Activated CD4-positive, alpha-beta T cell treated with anti-CD3 and anti-CD28 coated beads, Interleukin-2, amount 50 U/mL, for 4 hours (primary cell): ENCODE measurements around the gene PHF1.

Experiments used
- DNase-seq, 2 experiments: peaks; one replicate each; pipeline ENCODE4 v3.0.0-alpha.2; 2020

PHF1 gene

GRCh38 chr6:33418690-33419291, 8.0 kb downstream of the PHF1 start:
- peak; percentile 43 to 52 for DNase-seq

GRCh38 chr6:33419580-33420490, 9.0 kb downstream of the PHF1 start, which contains the start of gene SYNGAP1:
SYNGAP1 (plus strand) TSS chr6:33420065; CDS start chr6:33420265, 200 bp downstream.
- peak; percentile 46 to 52 for DNase-seq

- DNase-seq = no peak
Measured at GRCh38 chr6:33420491-33421343, 9.9 kb downstream of the PHF1 start.

- DNase-seq = no peak
Measured at GRCh38 chr6:33421344-33421643, 10.5 kb downstream of the PHF1 start.

DNA sequence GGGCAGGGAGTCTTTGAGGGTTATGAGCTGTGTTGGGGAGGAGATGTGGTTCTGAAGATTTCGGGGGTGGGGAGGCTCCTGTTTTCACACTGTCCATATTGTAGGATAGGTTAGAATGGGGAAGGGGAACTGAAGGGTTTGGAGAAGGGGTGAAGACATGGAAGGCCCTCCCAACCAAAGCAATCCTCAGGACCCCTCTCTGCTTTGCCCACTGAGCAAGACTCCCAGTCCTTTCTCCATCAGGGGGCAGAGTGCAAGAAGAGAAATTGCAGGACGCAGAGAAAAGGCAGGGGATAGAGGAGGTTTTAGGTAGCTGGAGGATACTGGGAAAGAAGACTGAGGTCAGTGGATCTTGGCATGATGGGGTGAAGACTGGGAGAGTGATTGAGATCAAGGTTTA, 13.0 kb downstream of the PHF1 start:
- DNase-seq = no peak

DNA sequence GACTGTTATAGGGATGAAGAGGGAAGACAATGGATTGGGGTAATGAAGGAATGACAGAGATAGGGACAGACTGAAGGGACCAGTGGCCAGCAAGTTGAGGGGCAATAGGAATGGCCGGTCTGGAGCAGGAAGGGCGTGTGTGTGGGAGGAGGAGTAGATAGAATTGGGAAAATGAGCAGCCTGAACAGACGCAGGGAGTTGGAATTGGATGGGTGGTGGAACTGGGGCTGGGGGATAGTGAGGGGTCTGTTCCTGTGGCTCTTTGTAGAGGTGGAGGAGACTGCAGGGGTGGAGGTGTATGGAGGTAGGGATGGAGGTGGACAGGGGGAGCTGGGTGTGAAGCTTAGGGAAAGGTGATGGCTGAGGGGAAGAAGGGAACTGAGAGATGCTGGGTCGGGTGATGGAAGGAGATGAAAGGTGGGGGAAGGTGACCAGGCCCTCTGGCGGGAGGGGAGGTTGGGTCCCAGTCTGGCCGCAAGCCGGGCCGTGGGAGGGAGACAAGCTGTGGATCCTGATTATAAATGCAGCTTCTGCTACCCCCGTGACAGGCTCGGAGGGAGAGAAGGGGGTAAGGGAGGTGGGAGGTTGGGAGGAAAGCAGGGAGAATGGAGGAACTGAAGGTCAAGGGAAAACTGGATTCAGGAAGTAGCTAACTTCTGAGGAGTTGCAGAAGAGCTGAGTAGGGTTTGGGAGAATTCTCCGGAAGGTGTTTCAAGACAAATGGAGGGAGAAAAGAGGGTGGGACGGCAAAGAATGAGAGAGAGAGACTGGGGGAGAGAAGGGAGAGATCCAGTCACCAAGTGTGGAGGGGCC, 14.2 kb downstream of the PHF1 start:
- DNase-seq = no peak

DNA sequence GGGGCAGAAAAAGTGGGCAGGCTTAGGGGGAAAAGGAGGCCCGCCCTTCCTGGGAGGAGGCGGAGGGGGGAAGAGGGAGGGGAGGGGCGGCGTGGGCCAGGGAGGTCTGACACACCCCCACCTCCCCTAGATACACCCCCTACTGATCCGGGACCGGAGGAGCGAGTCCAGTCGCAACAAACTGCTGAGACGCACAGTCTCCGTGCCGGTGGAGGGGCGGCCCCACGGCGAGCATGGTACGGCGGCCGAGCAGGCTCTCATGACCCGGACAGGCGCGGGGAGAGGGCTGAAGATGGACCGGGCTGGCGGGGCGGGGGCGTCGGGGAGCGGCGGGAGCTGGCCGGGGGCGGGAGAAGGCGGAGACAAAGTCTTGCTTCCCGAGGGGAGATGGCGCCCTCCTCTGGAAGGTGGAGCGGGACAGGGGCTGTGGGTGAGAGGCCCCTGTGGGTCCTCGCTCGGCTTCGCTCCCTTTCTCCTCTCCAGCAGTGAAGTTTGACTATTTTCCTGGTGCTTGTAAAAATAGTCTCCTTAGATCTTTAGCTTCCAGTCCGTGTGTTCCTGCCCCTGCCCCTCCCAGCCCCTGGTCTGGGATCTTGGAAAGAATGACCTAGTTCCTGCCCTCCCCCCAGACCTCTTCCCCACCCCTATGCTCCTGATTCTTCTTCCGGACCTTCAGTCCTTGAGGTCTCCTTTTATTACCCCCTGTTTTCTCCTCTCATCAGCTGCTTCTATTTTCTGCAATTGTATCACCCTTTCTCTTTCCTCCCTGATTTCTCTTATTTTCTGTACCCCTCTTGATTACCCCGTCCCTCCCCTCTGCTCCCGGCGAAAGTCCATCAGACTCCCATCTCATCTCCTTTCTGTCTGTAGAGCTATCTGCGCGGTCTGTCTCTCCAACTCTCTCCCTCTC, 15.1 kb downstream of the PHF1 start:
- DNase-seq = peak; percentile 79 to 81

GRCh38 chr6:33426590-33427511, 16.0 kb downstream of the PHF1 start:
- DNase-seq = peak in 1 of 2 experiments; percentile 23

DNA sequence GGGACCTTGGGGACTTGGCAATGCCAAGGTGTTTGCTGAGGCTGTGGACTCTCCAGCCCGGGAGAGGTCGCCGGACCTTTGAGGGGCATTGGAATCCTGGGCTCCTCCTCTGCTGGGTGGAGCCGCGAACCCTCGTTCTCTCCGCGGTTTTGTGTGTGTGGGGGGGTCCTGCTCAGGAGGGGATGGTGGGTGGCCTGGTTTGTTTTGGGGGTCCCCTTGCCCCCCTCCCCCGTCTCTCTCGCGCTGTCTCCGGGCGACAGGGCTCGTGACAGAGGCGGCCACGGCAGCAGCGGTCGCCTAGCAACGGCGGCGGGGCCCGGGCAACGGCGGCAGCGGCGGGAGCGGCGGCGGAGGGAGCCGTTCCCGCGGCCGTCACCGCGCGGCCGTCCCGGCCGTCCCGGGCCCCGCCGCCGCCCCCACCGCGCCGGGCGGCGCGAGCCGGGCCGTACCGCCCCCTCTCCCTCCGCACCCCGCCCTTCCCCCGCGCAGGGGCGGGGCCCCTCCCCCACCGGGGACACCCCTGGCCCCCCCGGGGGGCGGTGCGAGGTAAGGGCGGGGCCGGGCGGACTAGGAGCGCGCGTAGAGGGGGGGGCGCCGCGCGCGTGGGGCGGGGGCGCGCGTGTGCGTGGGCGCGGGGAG, 16.9 kb downstream of the PHF1 start:
- peak; percentile 42 to 47 for DNase-seq

GRCh38 chr6:33428224-33428965, 17.6 kb downstream of the PHF1 start:
- peak in 1 of 2 experiments; percentile 19 for DNase-seq

DNA sequence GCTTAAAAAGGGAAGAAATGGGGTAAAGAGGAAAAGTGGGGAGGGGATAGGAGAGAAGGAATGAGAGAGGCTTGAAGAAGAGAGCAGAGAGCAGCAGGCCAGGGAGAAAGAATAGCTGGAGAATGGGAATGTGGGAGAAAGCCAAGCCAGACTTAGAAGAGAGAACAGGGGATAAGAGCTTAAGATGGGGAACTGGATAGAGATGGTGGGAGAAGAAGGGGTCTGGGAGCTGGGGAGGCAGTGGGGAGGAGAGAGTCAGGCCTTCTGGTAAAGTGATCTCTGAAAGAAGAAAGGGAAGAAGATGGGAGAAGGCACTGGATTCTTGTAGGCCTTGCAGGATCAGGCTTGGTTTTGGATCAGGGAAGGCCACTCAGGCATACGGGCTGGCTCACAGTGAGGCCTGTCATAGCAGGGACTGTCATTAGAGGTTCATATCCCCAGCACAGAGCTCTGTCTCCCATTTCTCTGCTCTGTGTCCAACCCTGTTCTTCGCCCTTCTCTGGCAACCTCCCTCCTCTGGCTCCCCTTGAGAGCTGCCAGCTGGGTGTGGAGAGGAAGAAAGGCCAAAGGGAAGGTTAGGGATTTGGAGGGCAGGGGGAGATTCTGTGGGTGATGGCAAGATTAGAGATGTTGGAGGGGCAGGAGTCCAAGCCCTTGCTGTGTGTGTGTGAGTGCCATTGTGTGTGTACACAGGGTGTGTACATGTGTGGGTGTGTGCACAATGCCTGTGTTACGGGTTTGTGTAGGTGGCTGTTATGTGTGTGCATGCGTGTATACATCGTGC, 18.3 kb downstream of the PHF1 start:
- no peak for DNase-seq

DNA sequence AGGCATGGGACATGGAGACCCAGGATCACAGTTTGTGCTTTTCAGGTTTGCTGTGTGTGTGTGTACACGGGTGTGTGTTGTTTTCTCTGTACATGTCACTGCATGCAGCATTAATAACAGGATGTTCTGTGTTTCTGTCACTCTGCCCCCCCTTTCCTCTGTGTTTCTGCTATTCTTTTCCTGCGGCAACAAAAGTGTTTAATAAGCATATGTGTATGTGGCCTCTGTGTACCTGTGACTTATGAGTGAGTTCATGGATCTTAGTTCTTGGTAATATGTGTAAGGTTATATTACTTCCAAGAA, 18.9 kb downstream of the PHF1 start:
- DNase-seq = no peak

DNA sequence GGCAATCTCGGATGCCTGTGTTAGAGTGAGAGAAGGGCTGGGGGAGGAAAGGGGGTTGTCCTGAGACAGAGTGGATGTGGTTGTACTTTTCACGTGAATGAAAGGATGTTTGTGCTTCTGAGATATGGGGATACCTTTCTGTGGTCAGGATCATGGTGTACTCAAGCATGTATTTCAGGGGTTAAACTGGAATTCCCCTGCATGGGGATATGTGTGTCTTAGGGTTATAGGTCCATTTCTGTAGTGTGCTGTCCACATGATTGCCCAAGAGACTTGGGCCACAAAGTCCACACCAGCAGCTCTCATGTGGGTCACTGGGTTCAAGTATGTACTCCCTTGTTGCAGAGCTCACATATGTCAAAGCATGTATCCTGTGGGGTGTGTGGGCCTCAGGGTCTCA, 19.5 kb downstream of the PHF1 start:
- no peak for DNase-seq

DNA sequence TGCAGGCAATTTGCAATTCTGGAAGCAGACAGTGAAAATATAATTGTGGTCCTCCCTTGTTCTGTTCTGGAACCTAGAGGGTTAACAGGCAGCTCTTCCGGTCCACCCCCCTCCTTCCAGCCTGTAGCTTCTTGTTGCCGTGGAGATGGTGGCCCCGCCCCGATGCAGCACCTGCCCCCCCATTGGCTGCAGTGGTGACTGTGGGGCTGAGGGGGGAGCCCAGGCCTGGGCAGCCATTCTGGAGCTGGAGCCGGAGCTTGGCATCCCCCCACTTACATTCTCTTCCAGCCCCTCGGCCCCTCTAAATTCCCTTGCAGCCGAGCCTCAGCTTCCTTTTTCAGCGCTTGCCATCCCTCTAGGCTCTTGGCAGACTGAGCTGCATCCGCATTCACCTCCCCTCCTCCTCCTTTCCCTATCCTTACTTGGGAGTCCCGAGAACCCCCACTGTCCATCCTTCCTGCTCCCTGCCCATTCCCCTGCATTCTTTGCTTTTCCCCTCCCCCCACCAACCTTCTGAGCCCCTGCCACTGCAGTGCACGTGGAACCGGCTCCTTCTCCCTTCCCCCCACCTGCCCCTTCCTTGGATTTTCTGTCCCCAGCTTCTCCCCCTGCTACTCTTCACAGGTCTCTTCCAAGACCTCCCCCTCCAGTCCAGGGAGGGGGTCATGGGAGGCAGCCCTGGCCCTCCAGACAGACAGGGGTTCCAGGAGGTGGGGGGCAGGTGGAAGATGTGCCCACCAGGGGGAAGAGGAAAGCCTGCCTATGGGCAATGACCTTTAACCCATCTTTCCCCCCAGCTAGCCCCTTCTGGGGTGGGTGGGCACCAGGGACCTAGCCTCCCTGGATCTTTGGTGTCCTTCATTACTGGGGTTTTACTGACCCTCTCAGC, 20.4 kb downstream of the PHF1 start:
- DNase-seq = peak; percentile 71

- DNase-seq = no peak
Measured at GRCh38 chr6:33431880-33432541, 21.2 kb downstream of the PHF1 start.

- no peak for DNase-seq
Measured at GRCh38 chr6:33432546-33432945, 21.7 kb downstream of the PHF1 start.
